ENCODE results near the gene HEATR5A. TPM values are rescaled to one million over a fixed set of nuclear protein-coding genes. Genes with fewer than 3 reads are reported as not detected.
"Not testable (repeated sequence)": the region's sequence is repeated elsewhere in the genome, so short reads cannot be mapped to it uniquely, and the experiment has no call there.

The HEATR5A gene
- total and polyA plus RNA-seq, 9 of the 15 experiments (the other 6 are each of a cell fraction or from before 2014, with no cell fraction given): 8.0 to 50.9 (median 23.0) TPM

- H3K9me1 ChIP-seq (ENCODE audit: control insufficient read depth, insufficient read depth, low read length); H4K20me1 ChIP-seq (replicated peaks; ENCODE audit: control insufficient read depth, insufficient read depth, low read length); H3K79me2 ChIP-seq (ENCODE audit: control insufficient read depth, insufficient read depth, low read length); intact Hi-C loops (cut with micrococcal nuclease); FAIRE-seq; H3K27ac ChIP-seq (ENCODE audit: extremely low read depth, low read depth, low read length); DNase-seq (ENCODE audit: extremely low read depth in 1 of 4, low spot score in 3 of 4); H3K4me1 ChIP-seq (replicated peaks in 1 of 2; ENCODE audit: control insufficient read depth in 2 of 2, insufficient read depth in 2 of 2, low read length in 2 of 2); H3K9ac ChIP-seq (ENCODE audit: insufficient read depth in 1 of 2, low read depth in 2 of 2, low read length in 2 of 2); H3K9me3 ChIP-seq (replicated peaks; ENCODE audit: control insufficient read depth, insufficient read depth, low read depth, low read length); ATAC-seq; H3K4me2 ChIP-seq (ENCODE audit: insufficient read depth, low read length); H3K36me3 ChIP-seq (ENCODE audit: control insufficient read depth, insufficient read depth, low read length); H3K4me3 ChIP-seq; H2AFZ ChIP-seq (ENCODE audit: low read depth, low read length); CTCF ChIA-PET (ENCODE audit: low intra/inter-chr PET ratio); H3K27me3 ChIP-seq (ENCODE audit: control insufficient read depth in 2 of 2, insufficient read depth in 2 of 2, low read length in 2 of 2); BruUV-seq (replicated peaks): not testable (repeated sequence)
- POLR2A ChIA-PET: interaction anchor here (1.1 kb wide), 1 partner anchor 10 kb away, joined by 4 read pairs; no protein-coding TSS in a partner anchor
- whole genome bisulfite sequencing (ENCODE audit: insufficient coverage, low coverage, missing lambda C conversion rate): 29% methylated on average over 3 of the region's 4 CpGs
- in situ Hi-C loops (cut with MboI): loop anchor here (5.0 kb wide), 1 partner anchor 44 kb away; no protein-coding TSS in a partner anchor
Measured at GRCh38 chr14:31255918-31256317, 164.4 kb downstream of the HEATR5A start.

- no peaks in the 10 kb centered on the region for H3K9me3 ChIP-seq (replicated peaks; ENCODE audit: control insufficient read depth, insufficient read depth, low read depth, low read length)
- 56% methylated on average over 2 of the region's 2 CpGs for WGBS (ENCODE audit: insufficient coverage, low coverage, missing lambda C conversion rate)
- POLR2A ChIA-PET: interaction anchor here (1.1 kb wide), 1 partner anchor 11 kb away, joined by 4 read pairs; no protein-coding TSS in a partner anchor
- no peaks in the 10 kb centered on the region for H3K79me2 ChIP-seq (ENCODE audit: control insufficient read depth, insufficient read depth, low read length)
- ATAC-seq (no peak), FAIRE-seq (no peak), DNase-seq (ENCODE audit: extremely low read depth in 1 of 4, low spot score in 3 of 4) (no peak)
- H3K4me2 ChIP-seq (ENCODE audit: insufficient read depth, low read length): no peak overlapping the region
- no peaks in the 10 kb centered on the region for H3K36me3 ChIP-seq (ENCODE audit: control insufficient read depth, insufficient read depth, low read length)
- no peaks in the 10 kb centered on the region; a peak in 1 of 5 replicates for H3K4me1 ChIP-seq (replicated peaks in 1 of 2; ENCODE audit: control insufficient read depth in 2 of 2, insufficient read depth in 2 of 2, low read length in 2 of 2)
- no peaks in the 10 kb centered on the region for H4K20me1 ChIP-seq (replicated peaks; ENCODE audit: control insufficient read depth, insufficient read depth, low read length)
- intact Hi-C loops (cut with micrococcal nuclease): no loop called here
- no peak overlapping the region for H3K4me3 ChIP-seq
- no TSS peak for BruUV-seq (replicated peaks)
- in situ Hi-C loops (cut with MboI): loop anchor here (5.0 kb wide), 1 partner anchor 43 kb away; no protein-coding TSS in a partner anchor
- H3K9me1 ChIP-seq (ENCODE audit: control insufficient read depth, insufficient read depth, low read length): no peaks in the 10 kb centered on the region
- H3K9ac ChIP-seq (ENCODE audit: insufficient read depth in 1 of 2, low read depth in 2 of 2, low read length in 2 of 2): no peak overlapping the region
- no peak overlapping the region for H3K27ac ChIP-seq (ENCODE audit: extremely low read depth, low read depth, low read length)
- H2AFZ ChIP-seq (ENCODE audit: low read depth, low read length): no peak overlapping the region
- CTCF ChIA-PET (ENCODE audit: low intra/inter-chr PET ratio): no interaction called here
- H3K27me3 ChIP-seq (ENCODE audit: control insufficient read depth in 2 of 2, insufficient read depth in 2 of 2, low read length in 2 of 2): no peaks in the 10 kb centered on the region
- TF ChIP-seq ARHGAP35 (IDR thresholded peaks at IDR 0.05; ENCODE audit: partially characterized antibody): no peak
- TF ChIP-seq SMAD3 (CRISPR knock-in tag; conservative IDR thresholded peaks at IDR 0.05): no peak
- no peak for TF ChIP-seq ZC3H8 (IDR thresholded peaks at IDR 0.05)
- no peak for TF ChIP-seq XRCC5 (IDR thresholded peaks at IDR 0.05; ENCODE audit: low read depth, low read length)
- no peak for TF ChIP-seq YBX1 (IDR thresholded peaks at IDR 0.05)
- no peak for TF ChIP-seq CBFA2T2 (conservative IDR thresholded peaks at IDR 0.05)
- TF ChIP-seq GTF2B (IDR thresholded peaks at IDR 0.05; ENCODE audit: extremely low read depth, insufficient read length): no peak
- no peak for TF ChIP-seq RREB1 (CRISPR knock-in tag; IDR thresholded peaks at IDR 0.05)
- TF ChIP-seq CBX3 (IDR thresholded peaks at IDR 0.05; ENCODE audit: borderline replicate concordance in 1 of 2, low read length in 2 of 2): no peak
- no peak for TF ChIP-seq BRCA1 (IDR thresholded peaks at IDR 0.05)
- no peak for TF ChIP-seq BRCA1 (CRISPR knock-in tag; IDR thresholded peaks at IDR 0.05)
Measured at GRCh38 chr14:31255286-31255685, 165.1 kb downstream of the HEATR5A start.
